Hematopoietic multipotent progenitor cell treated with erythropoietin and hydrocortisone succinate and interleukin-3 and kit ligand, for 4 days (in vitro differentiated cells): ENCODE results near the gene GPRC5C.
A peak's percentile ranks its signal among the peaks of the same experiment; 100 is the strongest.
"Not testable (repeated sequence)": the region's sequence is repeated elsewhere in the genome, so short reads cannot be mapped to it uniquely, and the experiment has no call there.

ENCODE experiments used
- DNase-seq: peaks from one replicate; pipeline ENCODE4 v3.0.0-alpha.2; 2015

GPRC5C gene

DNA sequence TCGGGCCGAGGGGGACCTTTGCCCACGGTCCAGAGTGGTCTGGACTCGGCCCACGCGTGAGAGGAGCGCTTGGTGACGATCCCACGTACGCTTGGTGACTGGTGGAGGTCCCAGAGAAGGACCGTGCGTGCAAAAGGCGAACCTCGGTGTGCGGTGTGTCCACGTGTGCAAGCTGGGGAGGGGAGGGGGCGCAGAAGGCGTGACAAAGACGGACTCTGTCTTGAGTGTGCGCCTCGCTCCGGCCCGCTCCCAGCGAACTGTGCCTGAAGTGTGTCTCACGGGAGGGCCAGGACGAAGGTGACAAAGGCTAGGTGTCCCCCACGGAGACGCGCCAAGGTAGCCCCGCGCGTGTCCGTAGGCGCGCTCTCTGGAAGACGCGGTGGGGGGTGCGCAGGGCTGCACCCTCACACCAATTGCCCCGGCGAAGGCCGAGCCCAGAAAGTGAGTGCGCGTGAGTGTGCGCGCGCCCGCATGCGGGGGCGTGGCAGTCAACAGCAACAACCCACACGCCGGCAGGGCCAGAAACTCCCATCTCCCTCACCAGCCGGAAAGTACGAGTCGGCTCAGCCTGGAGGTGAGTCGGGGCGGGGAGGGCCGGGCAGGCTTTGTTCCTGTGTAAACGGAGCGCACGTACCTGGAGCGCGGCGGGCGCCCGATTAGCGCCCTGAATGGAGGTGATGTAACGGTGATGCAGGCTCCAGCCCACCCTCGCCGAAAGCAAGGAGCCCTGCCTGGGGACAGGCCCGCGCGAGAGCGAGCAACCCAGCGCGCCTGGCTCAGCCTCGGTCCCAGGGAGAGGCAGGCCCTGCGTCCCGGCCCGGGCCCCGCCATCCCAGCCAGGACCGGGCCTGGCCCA, at the start of gene GPRC5C:
GPRC5C (plus strand) TSS at position 521 of the 856 bp plus-strand sequence. CDS start 7,689 bp downstream, outside the sequence.
- DNase-seq, result peak; percentile 64

- no peak for DNase-seq
Measured at GRCh38 chr17:74383141-74383540, 48.7 kb upstream of the GPRC5C start.

- DNase-seq, result no peak
Measured at GRCh38 chr17:74385201-74385600, 46.7 kb upstream of the GPRC5C start.

DNA sequence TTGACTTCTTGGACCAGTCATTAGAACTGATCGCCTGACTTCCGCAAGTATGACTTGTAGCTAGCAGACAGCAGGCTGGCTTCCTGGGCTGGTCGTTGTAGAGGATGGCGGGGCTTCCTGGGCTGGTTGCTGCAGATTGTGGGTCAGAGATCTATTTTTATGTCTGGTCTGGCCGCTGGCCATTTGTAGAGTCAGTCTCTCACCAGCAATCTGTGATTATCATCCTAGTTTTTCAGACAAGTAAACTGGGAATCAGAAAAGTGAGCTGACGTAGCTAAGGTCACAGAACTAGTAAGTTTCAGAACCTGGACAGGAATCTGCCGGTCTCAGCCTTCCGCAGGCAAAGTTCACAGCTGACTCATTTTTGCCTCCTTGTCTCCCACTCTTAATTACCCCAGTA, 45.5 kb upstream of the GPRC5C start:
- DNase-seq, result peak; percentile 72

DNA sequence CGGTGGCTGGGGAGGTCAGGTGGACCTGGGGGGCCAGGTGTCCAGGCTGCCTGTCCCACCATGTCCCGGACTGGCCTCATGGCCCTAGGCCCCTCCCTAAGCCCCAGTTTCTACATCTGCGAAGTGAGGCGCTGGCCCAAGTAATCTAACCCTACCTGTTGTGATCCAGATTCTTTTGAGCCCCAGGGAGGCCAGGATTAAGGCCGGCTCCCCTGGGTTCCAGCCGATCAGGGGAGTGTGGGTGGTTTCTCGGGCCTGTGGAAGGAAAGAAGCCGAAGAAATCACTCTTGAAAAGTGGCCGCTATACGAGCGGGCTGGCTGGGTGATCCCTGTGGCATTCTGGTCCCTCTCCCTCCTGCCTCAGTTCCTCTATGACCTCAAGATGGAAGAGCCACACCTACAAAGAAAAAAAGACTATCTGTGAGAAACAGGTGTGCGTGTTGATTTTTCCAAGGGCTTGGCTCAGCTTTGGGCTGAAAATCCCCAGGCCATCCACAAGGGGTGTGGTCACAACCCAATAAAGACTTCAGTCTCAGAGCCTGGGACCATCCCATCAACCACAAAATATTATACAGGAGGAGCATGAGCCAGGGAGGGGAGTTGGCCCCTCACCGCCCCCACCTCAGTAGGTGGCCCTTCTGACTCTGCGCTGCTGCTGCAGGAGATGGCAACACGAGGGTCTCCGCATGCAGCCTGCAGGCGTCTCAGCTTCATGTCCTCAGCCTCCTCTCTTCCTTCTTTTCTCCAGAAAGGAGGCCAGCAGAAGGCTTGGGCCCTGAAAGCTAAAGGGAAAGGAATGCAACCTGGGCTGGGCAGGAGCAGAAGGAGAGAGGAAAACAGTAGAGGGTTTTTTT, 44.3 kb upstream of the GPRC5C start:
- no peak for DNase-seq

- DNase-seq, result no peak
Measured at GRCh38 chr17:74389084-74389753, 42.7 kb upstream of the GPRC5C start.

DNA sequence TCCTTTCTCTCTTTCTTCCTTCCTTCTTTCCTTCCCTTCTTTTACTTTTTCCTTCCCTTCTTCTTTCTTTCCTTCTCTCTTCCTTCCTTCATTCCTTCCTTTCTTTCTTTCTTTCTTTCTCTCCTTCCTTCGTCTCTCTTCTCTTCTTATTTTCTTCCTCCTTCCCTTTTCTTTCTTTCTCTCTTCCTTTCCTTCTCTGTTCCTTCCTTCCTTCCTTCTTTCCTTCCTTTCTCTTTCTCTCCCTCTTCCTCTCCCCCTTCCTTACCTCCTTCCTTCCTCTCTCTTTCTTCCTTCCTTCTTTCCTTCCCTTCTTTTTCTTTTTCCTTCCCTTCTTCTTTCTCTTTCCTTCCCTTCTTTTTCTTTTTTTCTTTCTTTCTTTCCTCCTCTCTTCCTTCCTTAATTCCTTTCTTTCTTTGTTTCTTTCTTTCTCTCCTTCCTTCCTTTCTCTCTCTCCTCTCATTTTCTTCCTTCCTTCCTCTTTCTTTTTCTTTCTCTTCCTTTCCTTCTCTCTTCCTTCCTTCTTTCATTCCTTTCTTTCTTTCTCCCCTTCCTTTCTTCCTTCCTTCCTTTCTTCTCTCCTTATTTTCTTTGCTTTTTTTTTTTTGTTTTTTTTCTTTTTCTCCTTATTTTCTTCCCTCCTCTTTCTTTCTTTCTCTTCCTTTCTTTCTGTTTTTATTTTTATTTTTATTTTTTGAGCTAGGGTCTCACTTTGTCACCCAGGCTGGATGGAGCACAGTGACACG, 41.8 kb upstream of the GPRC5C start:
- DNase-seq, result no peak

- no peak for DNase-seq
Measured at GRCh38 chr17:74390680-74391653, 40.9 kb upstream of the GPRC5C start.

GRCh38 chr17:74391771-74392170, 40.1 kb upstream of the GPRC5C start:
- DNase-seq, result peak; percentile 56

GRCh38 chr17:74392848-74393247, 39.0 kb upstream of the GPRC5C start:
- peak; percentile 10 for DNase-seq

DNA sequence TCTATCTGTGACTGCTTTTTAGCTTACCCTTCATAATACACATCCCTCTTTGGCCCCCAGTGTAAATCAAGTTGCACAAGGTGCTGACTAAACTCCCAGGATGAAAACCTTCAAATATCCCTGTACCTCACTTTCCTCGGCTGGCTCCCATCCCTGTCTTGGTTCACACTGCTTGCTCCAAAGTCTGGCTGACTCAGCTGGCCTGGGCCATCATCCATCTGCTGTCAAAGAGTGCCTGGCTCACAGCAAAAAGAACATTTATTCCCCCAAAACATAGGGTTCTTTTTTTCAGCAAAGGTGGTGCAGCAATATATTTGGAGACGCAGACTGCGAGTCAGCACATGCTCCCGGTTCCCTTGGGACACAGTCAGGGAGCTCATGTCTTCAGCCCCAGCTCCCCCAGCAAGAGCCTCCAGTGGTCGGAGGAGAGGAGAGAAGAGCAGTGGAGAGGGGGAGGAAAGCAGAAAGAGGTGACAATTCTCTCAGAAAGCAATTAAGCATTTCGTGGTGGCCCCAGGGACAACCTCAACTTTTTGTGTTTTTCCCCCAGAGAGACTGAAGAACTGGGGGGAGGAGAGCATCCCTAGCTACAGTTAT, 38.4 kb upstream of the GPRC5C start:
- no peak for DNase-seq

GRCh38 chr17:74394275-74394950, 37.5 kb upstream of the GPRC5C start:
- no peak for DNase-seq

- DNase-seq, result no peak
Measured at GRCh38 chr17:74394977-74395376, 36.9 kb upstream of the GPRC5C start.

DNA sequence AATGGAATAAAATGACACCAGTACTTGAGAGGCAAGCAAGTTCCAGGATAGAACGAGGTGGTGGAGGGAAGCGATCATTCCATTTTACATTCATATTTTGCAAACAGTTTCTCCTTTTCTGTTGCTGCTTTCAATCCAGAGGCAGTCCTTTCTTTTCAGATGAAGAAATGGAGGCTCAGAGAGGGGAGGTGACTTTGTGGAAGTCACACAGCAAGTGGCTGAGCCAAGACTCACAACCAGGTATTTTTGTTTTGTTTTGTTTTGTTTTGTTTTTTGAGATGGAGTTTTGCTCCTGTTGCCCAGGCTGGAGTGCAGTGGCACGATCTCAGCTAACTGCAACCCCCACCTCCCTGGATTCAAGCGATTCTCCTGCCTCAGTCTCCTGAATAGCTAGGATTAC, 35.3 kb upstream of the GPRC5C start:
- DNase-seq, result no peak

- DNase-seq, result no peak
Measured at GRCh38 chr17:74402048-74402447, 29.8 kb upstream of the GPRC5C start.

- DNase-seq, result no peak
Measured at GRCh38 chr17:74403512-74404137, 28.3 kb upstream of the GPRC5C start.

DNA sequence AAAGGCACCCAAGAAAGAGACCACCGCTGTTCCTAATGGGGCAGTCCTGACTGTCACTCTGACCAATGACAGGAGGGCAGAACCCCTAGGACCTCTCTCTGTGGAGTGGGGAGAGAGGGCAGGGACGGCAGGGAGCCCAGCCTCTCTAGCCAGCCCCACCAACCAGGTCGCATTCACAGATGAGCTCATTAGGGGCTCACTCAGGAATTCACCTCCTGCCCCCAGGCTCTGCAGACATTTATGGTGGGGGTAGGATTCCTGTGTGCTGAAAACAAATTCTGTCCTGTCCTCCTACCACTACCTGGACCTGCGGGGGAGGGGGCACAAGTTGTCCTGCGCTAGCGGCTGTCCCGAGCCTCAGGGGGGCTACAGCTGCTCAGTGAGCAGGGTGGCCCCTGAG, 27.7 kb upstream of the GPRC5C start:
- no peak for DNase-seq

- DNase-seq, result no peak
Measured at GRCh38 chr17:74404789-74405188, 27.1 kb upstream of the GPRC5C start.

GRCh38 chr17:74405311-74405710, 26.6 kb upstream of the GPRC5C start:
- not testable (repeated sequence) for DNase-seq

GRCh38 chr17:74407384-74407783, 24.5 kb upstream of the GPRC5C start:
- no peak for DNase-seq
